T47D (cell line): ENCODE data around the gene GALNT17.

ENCODE experiments used
- DNase-seq, 2 experiments: peaks; one replicate each; pipeline versions ENCODE4 v3.0.0 to v3.0.0-alpha.2; 2011 to 2012; ENCODE audit warnings: low read depth in 1 of 2, low spot score in 1 of 2
- JUND ChIP-seq: IDR thresholded peaks from 2 replicates; pipeline ENCODE4 v1.6.1; 2012; ENCODE audit warnings: low read depth
- in situ Hi-C: cut with HindIII; loops from 2 replicates; pipeline ENCODE4 v1.10.0; 2016; ENCODE audit warnings: low sequenced_read_pairs, low pct_unique_long_range_greater_than_20kb

GALNT17 gene

DNA sequence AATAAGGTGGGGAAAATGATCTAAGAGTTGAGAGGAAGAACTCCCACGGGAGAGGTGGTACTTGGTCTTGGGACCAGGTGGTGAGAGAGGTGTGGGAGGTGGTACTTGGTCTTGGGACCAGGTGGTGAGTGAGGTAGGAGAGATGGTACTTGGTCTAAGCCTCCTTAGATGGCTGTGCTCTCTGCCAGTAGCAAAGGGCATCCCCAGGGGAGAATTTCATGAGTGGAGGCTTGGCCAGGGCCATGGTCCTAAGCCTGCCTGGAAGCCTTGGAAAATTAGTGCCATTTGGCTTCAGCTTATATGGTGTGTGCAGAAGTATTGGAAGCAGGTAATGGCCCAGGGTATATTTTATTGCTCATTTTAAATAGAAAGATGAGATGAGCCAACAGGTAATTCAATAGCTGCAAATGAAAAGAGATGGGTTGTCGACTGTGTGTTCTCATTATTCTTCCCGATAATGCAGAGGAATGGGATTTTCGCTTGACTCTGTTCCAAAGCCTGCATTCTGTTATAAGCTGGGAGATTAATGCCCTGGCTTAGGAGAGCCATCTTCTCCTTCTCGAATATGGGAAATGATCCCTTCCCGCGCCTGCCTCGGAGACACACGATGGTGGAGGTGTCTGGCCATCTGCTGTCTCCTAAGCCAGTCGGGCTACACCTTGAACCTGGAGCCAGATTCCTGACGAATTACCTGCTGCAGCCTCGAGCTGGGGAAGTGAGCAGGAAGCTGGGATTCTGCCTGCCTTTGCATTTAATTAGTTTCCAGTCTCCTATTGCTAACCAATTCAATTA, 287.8 kb downstream of the GALNT17 start:
- DNase-seq, result no peak
- in situ Hi-C loops, result no loop called here
- no peak for TF ChIP-seq JUND

DNA sequence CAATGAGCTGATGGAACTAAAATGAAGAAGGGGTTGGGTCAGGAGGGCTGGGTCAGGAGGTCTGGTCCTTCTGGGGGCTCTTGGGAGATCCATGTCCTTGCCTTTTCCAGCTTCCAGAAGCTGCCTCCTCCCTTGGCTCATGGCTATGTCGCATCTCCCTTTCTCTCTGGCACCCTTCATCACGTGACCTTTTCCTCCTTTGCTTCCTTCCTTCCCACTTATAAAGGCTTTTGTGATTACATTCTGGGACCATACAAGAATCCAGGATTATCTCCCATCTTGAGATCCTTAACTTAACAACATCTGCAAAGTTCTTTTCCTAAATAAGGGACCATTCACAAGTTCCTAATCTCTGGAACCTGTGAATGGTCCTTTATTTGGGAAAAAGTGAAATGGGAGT, 290.2 kb downstream of the GALNT17 start:
- no peak for TF ChIP-seq JUND
- DNase-seq, result no peak
- in situ Hi-C loops, result no loop called here

DNA sequence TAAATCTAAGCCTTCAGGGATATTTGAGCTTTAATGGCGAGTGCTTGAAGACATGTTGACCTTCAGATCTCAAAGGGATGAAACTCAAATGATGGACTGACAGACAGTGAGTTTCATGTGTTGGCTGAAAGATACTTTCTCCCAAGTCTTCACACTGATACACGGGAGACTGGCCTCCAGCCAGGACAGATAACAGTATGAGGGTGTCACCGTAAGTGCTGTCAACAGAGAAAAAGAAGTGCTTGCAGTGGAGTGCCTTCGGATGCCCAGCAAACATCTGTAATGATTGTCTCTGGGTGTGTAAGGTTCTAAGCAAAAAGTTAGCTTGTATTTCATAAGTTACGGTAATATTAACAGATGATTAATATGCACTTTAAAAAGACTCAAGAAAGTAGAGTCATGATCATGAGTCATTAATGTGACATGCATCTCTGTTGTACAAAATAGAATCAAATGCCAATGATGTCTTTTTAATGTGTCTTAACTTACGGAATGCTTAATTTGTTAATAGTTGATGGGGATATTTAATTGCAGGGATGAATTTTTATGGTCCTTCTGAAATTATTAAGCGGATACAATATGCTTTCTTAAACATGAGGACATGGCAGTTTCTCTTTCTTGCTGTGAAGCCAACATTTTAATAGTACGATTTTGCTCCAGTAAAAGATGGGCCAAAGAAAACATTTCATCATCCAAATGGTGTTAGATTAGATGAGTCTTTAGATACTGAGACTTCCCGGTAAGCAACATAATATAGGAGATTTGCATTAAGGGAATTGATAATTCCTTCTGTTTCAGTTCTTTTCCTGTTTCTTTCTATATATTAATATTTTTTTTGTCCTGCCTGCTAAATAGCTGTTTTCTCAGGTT, 292.5 kb downstream of the GALNT17 start:
- in situ Hi-C loops, result no loop called here
- DNase-seq, result no peak
- no peak for TF ChIP-seq JUND

DNA sequence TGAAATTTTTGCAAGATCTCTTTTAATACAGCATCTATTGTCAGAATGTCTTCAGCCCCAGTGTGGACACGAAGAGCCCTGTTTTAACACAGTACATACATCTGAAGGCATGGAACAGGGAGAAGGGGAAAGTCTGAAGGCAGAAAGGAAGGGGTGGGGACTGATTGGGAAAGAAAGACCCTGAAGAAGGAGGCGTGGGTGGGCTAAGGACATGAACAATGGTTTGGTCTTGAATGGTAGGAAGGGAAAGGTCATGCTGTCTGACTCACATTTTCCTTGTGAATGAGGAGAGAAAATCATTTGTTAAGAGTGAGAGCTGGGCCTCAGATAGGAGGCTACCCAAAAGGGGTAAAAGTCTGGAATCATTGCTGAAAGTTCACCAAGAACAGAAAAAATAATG, 297.1 kb downstream of the GALNT17 start:
- no peak for DNase-seq
- no peak for TF ChIP-seq JUND
- in situ Hi-C loops, result no loop called here

DNA sequence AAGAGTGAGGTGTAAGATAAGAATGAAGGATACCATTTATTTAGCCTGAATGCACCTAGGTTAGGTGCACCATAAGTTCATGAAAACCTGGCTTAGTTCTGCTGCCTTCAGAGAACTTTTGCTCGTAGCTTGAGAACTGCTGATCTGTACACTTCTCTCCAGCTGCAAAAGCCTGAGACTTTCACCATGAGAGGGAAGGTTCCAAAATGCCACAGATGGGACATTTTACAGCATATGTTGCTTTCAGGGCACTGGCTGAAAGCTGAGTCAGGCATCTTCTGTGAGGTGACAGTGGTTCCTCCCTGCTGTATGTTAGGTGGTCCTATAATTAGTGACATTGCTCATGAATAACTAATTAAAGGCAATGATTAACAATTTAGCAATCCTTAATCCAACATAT, 298.3 kb downstream of the GALNT17 start:
- no peak for DNase-seq
- no peak for TF ChIP-seq JUND
- in situ Hi-C loops, result no loop called here

DNA sequence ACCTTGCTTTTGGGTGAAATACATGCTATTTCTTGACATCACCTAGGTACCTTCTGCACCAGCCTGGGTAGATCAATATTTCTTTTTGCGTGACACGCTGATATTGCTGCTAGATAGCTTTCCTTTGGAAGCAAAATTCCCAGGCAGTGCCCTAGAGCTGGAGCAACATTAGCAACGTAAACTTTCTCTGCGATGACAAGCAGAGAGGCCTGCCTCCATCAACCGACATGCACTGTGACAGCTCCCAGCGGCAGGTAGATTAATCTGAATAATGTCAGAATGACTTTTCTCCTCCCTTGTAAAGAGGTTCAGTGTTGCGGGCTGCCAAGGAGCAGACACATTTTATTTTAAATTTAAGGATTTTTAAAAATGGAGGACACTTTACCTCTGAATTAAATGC, 307.4 kb downstream of the GALNT17 start:
- in situ Hi-C loops, result no loop called here
- no peak for TF ChIP-seq JUND
- no peak for DNase-seq

DNA sequence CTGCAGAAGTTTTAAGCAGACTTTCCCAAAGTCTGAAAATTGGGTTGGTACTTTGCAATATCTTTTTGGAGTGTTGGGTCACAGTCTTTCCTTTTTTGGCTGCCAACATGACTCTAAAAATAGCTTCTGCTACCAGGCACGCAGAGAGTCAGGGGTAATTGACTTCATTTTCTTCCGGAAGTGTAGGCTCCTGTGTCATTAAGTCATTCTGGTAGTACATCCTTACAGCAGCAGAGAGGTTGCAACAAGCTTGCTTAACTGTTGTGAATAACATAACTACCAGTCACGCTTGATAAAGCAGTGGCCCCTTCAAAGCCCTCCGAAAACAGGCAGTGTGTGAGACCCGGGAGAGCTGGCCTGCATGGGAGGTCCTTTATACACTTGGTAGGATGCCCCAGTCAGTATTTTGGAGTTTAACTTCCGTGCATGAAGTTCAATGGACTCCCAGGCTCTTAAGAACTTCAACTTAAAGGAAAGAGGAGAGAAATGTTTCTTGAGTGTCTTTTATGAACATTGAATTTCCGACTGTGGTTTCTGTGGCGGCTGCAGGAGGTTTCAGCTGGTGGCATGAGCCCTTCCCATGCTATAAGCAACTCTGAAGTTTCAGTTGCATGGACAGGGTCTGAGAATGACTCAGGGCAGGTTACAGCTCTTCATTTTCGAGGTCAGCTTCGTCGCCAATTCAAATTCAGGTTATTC, 310.7 kb downstream of the GALNT17 start:
- DNase-seq, result no peak
- no peak for TF ChIP-seq JUND

DNA sequence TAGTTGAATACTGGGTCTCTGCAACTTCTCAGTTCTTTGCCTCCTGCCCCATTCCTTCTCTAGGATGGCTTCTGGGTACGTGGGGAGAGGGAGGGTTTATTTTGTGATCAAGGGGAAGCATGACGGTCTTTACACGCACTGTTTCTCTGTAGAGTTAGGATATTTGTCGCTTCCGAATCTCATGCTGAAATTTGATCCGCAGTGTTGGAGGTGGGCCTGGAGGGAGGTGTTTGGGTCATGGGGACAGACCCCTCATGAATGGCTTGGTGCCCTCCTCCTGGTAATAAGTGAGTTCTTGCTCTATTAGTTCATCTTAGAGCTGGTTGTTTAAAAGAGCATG, 311.2 kb downstream of the GALNT17 start:
- in situ Hi-C loops, result no loop called here
- no peak for TF ChIP-seq JUND
- DNase-seq, result no peak

More for the DNA sequence above, 310.7 kb downstream of the GALNT17 start:
- in situ Hi-C loops, result no loop called here

DNA sequence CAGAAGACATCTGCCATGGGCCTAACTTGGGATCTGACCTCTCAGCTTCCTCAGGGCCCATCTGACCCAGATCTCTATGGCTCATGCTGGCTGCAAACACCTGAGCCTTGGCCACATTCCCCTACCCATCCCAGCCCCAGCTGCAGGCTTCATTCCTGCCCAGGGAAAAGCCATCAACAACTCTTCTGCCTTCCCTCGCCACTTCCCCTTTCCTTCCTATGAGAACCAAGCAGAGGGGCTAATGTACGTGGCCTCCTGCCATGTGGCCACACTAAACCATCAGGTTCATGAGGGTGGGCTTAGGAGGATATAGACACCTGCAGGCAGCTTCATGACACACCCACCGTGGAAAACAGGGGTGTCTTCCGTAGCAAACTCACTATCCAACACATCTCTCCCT, 312.2 kb downstream of the GALNT17 start:
- in situ Hi-C loops, result no loop called here
- no peak for DNase-seq
- no peak for TF ChIP-seq JUND

DNA sequence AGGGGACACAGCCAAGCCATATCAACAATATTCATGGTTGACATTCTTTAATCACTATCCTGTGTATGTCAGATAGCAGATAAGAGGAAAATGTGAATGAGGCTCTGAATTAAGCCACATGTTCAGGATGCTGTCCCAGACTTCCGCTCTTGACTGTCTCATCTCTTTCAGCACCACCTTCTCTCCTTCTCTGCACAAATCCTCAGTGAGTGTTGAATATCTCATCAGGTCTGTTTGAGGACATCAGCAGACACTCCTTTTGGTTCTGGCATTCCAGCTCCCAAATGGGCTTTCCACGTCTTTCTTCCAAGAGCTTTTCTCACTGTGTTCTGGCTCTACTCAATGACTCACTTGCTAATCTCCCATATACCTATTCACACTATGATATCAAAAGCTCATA, 321.7 kb downstream of the GALNT17 start:
- TF ChIP-seq JUND, result no peak
- in situ Hi-C loops, result no loop called here
- no peak for DNase-seq

DNA sequence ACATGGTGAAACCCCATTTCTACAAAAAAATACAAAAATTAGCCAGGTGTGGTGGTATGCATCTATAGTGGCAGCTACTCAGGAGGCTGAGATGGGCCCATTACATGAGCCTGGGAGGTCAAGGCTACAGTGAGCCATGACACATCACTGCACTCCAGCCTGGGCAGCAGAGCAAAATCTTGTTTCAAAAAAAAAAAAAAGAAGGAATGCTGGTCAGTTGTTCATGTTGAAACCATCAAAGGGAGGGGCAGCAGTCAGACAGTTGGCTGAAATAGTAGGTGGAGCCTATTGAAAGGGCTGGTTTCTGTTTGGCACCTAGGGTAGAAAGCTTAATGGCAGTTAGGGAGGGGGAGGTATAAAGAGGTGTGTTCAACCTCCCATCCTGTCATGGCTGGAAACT, 323.0 kb downstream of the GALNT17 start:
- in situ Hi-C loops, result no loop called here
- DNase-seq, result no peak
- TF ChIP-seq JUND, result no peak

DNA sequence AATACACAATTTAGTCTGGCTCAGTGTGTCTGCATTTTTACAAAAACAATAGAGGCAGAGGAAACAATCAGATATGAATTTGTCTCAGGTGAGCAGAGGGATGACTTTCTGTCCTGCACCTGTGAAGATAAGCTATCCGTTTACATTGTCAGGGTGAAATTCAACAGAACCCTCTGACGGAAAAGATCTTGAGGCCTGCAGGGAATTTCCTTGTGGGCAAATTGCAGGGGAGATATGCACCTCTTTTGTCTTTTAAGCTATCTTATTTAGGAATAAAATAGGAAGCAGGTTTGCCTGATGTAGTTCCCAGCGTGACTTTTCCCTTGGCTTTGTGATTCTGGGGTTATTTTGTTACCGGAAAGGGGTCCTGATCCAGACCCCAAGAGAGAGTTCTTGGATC, 325.1 kb downstream of the GALNT17 start:
- in situ Hi-C loops, result no loop called here
- TF ChIP-seq JUND, result no peak
- no peak for DNase-seq
